Neural cell (in vitro differentiated cells): ENCODE data around the gene SMG9. TPM values are rescaled to one million over a fixed set of nuclear protein-coding genes. Genes with fewer than 3 reads are reported as not detected.

ENCODE experiments used
- H2AFZ ChIP-seq: fragments of 200-600, 300-800 bp; sonication (generic), shearing (Covaris generic); 2 replicates; pipeline ENCODE4 v1.6.0; 2014; ENCODE audit warnings: low read depth, mild to moderate bottlenecking, antibody characterized with exemption, low read length, moderate library complexity
- H3F3A ChIP-seq: fragments of 200-600 bp; shearing (Covaris generic); 2 replicates; pipeline ENCODE4 v1.6.1; 2016; ENCODE audit warnings: mild to moderate bottlenecking, moderate library complexity, mixed read lengths, antibody characterized with exemption, low read length; ENCODE audit not compliant: insufficient read depth, poor library complexity, severe bottlenecking
- H3K27ac ChIP-seq: fragments of 200-600, 300-800 bp; sonication (generic), shearing (Covaris generic); 2 replicates; pipeline ENCODE4 v1.5.1; 2014; ENCODE audit warnings: mild to moderate bottlenecking, low read length, moderate library complexity
- H3K27me3 ChIP-seq: fragments of 300-800, 200-600 bp; sonication (generic), shearing (Covaris generic); 2 replicates; pipeline ENCODE4 v1.6.0; 2014; ENCODE audit warnings: mild to moderate bottlenecking, low read depth, low read length, moderate library complexity; ENCODE audit not compliant: insufficient read depth
- H3K36me3 ChIP-seq: fragments of 300-800, 200-600 bp; sonication (generic), shearing (Covaris generic); 2 replicates; pipeline ENCODE4 v1.5.1; 2014; ENCODE audit warnings: mild to moderate bottlenecking, antibody characterized with exemption, low read length, moderate library complexity; ENCODE audit not compliant: insufficient read depth
- H3K4me2 ChIP-seq: fragments of 300-800, 200-600 bp; sonication (generic), shearing (Covaris generic); 2 replicates; pipeline ENCODE4 v1.6.0; 2014; ENCODE audit warnings: mild to moderate bottlenecking, low read length
- H3K4me3 ChIP-seq: fragments of 300-800, 200-600 bp; sonication (generic), shearing (Covaris generic); 2 replicates; pipeline ENCODE4 v1.5.1; 2014; ENCODE audit warnings: mild to moderate bottlenecking, low read length, moderate library complexity
- H3K79me2 ChIP-seq: fragments of 200-600 bp; shearing (Covaris generic); replicated peaks from 2 replicates; pipeline ENCODE4 v1.6.0; 2014; ENCODE audit warnings: mild to moderate bottlenecking, low read length, moderate library complexity; ENCODE audit not compliant: insufficient read depth
- H3K9ac ChIP-seq: fragments of 300-800, 200-600 bp; sonication (generic), shearing (Covaris generic); 2 replicates; pipeline ENCODE4 v1.6.1; 2016; ENCODE audit warnings: mild to moderate bottlenecking, low read length, mixed read lengths
- H3K9me2 ChIP-seq: fragments of 200-600 bp; shearing (Covaris generic); 2 replicates; pipeline ENCODE4 v1.6.1; 2016; ENCODE audit warnings: mild to moderate bottlenecking, low read length, mixed read lengths; ENCODE audit not compliant: insufficient read depth
- H3K9me3 ChIP-seq: fragments of 200-600, 300-800 bp; sonication (generic), shearing (Covaris generic); 2 replicates; pipeline ENCODE4 v1.6.1; 2016; ENCODE audit warnings: mild to moderate bottlenecking, mixed run types, low read length, moderate library complexity, mixed read lengths
- H4K20me1 ChIP-seq: fragments of 200-600 bp; shearing (Covaris generic); 2 replicates; pipeline ENCODE4 v1.6.1; 2016; ENCODE audit warnings: mild to moderate bottlenecking, mixed run types; ENCODE audit not compliant: insufficient read depth
- EP300 ChIP-seq: fragments of 450-650 bp; conservative IDR thresholded peaks from 2 replicates; pipeline ENCODE4 v1.6.1; 2014; ENCODE audit warnings: antibody characterized with exemption, mild to moderate bottlenecking, moderate library complexity; ENCODE audit not compliant: poor library complexity, severe bottlenecking
- EZH2 ChIP-seq: fragments of 200-600, 300-800 bp; shearing (Covaris generic), sonication (generic); IDR thresholded peaks from 2 replicates; pipeline ENCODE4 v1.6.1; 2014; ENCODE audit warnings: antibody characterized with exemption, low read length, borderline replicate concordance, mild to moderate bottlenecking; ENCODE audit not compliant: insufficient read depth, poor library complexity, severe bottlenecking
- MXI1 ChIP-seq: fragments of 450-650 bp; conservative IDR thresholded peaks from 2 replicates; pipeline ENCODE4 v1.6.1; 2014; ENCODE audit warnings: antibody characterized with exemption, mild to moderate bottlenecking; ENCODE audit not compliant: poor library complexity, severe bottlenecking
- POLR2AphosphoS5 ChIP-seq: IDR thresholded peaks from 2 replicates; pipeline ENCODE4 v1.6.1; 2012
- RAD21 ChIP-seq: fragments of 450-650 bp; conservative IDR thresholded peaks from 2 replicates; pipeline ENCODE4 v1.6.1; 2014; ENCODE audit warnings: antibody characterized with exemption, mild to moderate bottlenecking, moderate library complexity
- SMC3 ChIP-seq: fragments of 450-650 bp; conservative IDR thresholded peaks from 2 replicates; pipeline ENCODE4 v1.6.1; 2014; ENCODE audit warnings: antibody characterized with exemption, mild to moderate bottlenecking, moderate library complexity; ENCODE audit not compliant: poor library complexity
- TAF1 ChIP-seq: IDR thresholded peaks from 2 replicates; pipeline ENCODE4 v1.6.1; 2012; ENCODE audit warnings: low read depth
- polyA plus RNA-seq: library from polyadenylated mRNA; depleted of rRNA; stranded (reverse); fragments of >200 nt; gene quantifications from 2 replicates; pipeline ENCODE4 v1.2.3, GENCODE V29; 2014
- TF ChIP-seq, protein P1 (sequence below): IDR thresholded peaks from 2 replicates; pipeline ENCODE4 v1.6.1; 2012; ENCODE audit warnings: borderline replicate concordance
- TF ChIP-seq, protein P2 (sequence below): fragments of 450-650 bp; IDR thresholded peaks from 2 replicates; pipeline ENCODE4 v1.5.1; 2014; ENCODE audit warnings: antibody characterized with exemption, mild to moderate bottlenecking, moderate library complexity; ENCODE audit not compliant: poor library complexity, severe bottlenecking

Gene SMG9
- polyA plus RNA-seq, 1 donor from 2014 or later, result 33.0 TPM

DNA sequence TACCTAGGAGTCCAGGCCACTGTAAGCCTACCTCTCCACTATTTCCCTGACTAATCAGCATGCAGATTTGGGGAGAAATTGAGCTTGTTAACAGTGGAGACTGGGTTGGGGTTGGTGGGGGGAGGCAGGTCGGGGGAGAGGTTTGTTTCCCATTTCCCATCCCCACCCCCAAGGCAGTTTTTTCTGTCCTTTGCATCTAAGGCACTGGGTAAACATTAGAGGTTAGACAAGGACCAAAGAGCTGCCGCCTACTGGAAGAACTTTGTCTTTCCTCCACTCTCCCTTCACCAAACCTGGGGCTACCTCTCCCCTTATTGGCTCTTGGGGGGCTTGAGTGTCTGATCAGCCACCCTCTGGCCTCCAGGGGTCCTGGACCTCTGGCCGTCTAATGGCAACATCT, 25.1 kb upstream of the SMG9 start:
- Histone ChIP-seq H3K9me2 (no peaks in the 10 kb centered on the region), H3K9me3 (no peaks in the 10 kb centered on the region), H3K79me2 (no peaks in the 10 kb centered on the region), H3K27ac (no peak overlapping the region), H3F3A (no peaks in the 10 kb centered on the region), H2AFZ (no peak overlapping the region), H3K4me3 (no peak overlapping the region), H4K20me1 (no peaks in the 10 kb centered on the region), H3K27me3 (peaks cover 4% of the 10 kb centered on the region), H3K4me2 (no peak overlapping the region), H3K9ac (no peak overlapping the region), H3K36me3 (no peaks in the 10 kb centered on the region)
- TF ChIP-seq, protein P1, sequence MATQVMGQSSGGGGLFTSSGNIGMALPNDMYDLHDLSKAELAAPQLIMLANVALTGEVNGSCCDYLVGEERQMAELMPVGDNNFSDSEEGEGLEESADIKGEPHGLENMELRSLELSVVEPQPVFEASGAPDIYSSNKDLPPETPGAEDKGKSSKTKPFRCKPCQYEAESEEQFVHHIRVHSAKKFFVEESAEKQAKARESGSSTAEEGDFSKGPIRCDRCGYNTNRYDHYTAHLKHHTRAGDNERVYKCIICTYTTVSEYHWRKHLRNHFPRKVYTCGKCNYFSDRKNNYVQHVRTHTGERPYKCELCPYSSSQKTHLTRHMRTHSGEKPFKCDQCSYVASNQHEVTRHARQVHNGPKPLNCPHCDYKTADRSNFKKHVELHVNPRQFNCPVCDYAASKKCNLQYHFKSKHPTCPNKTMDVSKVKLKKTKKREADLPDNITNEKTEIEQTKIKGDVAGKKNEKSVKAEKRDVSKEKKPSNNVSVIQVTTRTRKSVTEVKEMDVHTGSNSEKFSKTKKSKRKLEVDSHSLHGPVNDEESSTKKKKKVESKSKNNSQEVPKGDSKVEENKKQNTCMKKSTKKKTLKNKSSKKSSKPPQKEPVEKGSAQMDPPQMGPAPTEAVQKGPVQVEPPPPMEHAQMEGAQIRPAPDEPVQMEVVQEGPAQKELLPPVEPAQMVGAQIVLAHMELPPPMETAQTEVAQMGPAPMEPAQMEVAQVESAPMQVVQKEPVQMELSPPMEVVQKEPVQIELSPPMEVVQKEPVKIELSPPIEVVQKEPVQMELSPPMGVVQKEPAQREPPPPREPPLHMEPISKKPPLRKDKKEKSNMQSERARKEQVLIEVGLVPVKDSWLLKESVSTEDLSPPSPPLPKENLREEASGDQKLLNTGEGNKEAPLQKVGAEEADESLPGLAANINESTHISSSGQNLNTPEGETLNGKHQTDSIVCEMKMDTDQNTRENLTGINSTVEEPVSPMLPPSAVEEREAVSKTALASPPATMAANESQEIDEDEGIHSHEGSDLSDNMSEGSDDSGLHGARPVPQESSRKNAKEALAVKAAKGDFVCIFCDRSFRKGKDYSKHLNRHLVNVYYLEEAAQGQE, result no peak
- TF ChIP-seq SMC3, result no peak
- no peak for TF ChIP-seq RAD21
- TF ChIP-seq EP300, result no peak
- TF ChIP-seq, protein P2, sequence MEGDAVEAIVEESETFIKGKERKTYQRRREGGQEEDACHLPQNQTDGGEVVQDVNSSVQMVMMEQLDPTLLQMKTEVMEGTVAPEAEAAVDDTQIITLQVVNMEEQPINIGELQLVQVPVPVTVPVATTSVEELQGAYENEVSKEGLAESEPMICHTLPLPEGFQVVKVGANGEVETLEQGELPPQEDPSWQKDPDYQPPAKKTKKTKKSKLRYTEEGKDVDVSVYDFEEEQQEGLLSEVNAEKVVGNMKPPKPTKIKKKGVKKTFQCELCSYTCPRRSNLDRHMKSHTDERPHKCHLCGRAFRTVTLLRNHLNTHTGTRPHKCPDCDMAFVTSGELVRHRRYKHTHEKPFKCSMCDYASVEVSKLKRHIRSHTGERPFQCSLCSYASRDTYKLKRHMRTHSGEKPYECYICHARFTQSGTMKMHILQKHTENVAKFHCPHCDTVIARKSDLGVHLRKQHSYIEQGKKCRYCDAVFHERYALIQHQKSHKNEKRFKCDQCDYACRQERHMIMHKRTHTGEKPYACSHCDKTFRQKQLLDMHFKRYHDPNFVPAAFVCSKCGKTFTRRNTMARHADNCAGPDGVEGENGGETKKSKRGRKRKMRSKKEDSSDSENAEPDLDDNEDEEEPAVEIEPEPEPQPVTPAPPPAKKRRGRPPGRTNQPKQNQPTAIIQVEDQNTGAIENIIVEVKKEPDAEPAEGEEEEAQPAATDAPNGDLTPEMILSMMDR, result no peak
- no peak for TF ChIP-seq POLR2AphosphoS5
- TF ChIP-seq TAF1, result no peak
- TF ChIP-seq MXI1, result no peak
- no peak for TF ChIP-seq EZH2

DNA sequence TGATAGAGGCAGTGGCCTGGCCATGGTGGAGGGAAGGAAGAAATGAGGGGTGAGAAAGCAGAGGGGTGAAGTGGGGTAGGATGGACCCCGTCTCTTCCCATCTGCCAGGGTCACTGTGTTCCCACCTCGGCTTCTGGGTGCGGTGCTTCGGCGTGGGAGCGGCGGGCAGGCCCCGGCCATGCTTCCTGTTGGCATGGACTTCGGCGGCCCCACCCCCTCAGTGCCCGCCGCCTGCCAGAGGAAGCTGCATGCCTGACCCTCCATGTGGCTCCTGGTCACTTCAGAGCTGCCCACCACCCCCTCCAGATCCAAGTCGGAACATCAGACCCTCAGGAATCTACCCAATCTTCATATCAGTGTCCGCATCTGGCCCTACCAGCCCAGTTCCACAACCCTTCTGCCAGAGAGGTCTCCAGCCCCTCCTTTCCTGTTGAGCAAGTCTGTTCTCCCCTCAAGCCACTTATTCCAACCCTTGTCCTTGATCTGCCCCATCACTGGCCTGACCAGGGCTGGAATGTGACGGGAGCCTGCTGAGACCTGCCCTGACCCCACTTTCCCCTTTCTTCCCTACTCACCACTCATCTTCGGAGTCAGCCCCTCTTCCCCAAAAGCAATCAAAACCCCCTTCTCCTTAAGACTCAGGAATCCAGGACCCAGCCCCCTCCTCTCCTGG, 24.5 kb upstream of the SMG9 start:
- Histone ChIP-seq H3K4me2 (no peak overlapping the region), H4K20me1 (no peaks in the 10 kb centered on the region), H3K79me2 (no peaks in the 10 kb centered on the region), H3F3A (no peaks in the 10 kb centered on the region), H2AFZ (no peak overlapping the region), H3K9ac (no peak overlapping the region), H3K36me3 (no peaks in the 10 kb centered on the region), H3K9me3 (no peaks in the 10 kb centered on the region), H3K27me3 (peaks cover 10% of the 10 kb centered on the region), H3K4me3 (no peak overlapping the region), H3K9me2 (no peaks in the 10 kb centered on the region), H3K27ac (no peak overlapping the region)
- TF ChIP-seq, protein P1, result no peak
- TF ChIP-seq RAD21, result no peak
- no peak for TF ChIP-seq EZH2
- no peak for TF ChIP-seq TAF1
- TF ChIP-seq EP300, result no peak
- TF ChIP-seq SMC3, result no peak
- no peak for TF ChIP-seq MXI1
- TF ChIP-seq, protein P2, result no peak
- TF ChIP-seq POLR2AphosphoS5, result no peak
